H1 (cell line): ENCODE data around the gene MREG. TPM values are rescaled to one million over a fixed set of nuclear protein-coding genes. Genes with fewer than 3 reads are reported as not detected.

Source experiments
- JUN ChIP-seq: IDR thresholded peaks from 2 replicates; pipeline ENCODE4 v1.6.1; 2011; ENCODE audit warnings: low read depth, mild to moderate bottlenecking, improper control_type of control experiment, low read length
- SIX5 ChIP-seq: IDR thresholded peaks from 2 replicates; pipeline ENCODE4 v1.6.1; 2011; ENCODE audit warnings: mild to moderate bottlenecking, low read depth, low read length
- TAF7 ChIP-seq: optimal IDR thresholded peaks from 2 replicates; pipeline ENCODE3; 2011; ENCODE audit warnings: low read depth, mild to moderate bottlenecking, inconsistent platforms, low read length, moderate library complexity, borderline replicate concordance
- polyA plus RNA-seq, 7 experiments: library from polyadenylated mRNA; depleted of rRNA in 3 of 7; stranded (reverse) in 5 of 7; unstranded in 2 of 7; fragments of >200 nt in 5 of 7; fragments of 200-250 nt in 2 of 7; gene quantifications; 1 replicate in 5 of 7; 2 replicates in 1 of 7; 4 replicates in 1 of 7; pipeline versions ENCODE4 v1.2.1 to v1.2.3, GENCODE V29; 2011 to 2013; ENCODE audit warnings: missing spikeins in 2 of 7, mixed read lengths in 2 of 7
- total RNA-seq: library from RNA; stranded (reverse); fragmentation: NEBNext Ultra II Directional; extraction: Animal tissue kit (Norgen Biotek cat#: 25700); gene quantifications from 2 replicates; pipeline ENCODE4 v1.2.1, GENCODE V29; 2021

Gene MREG
- total and polyA plus RNA-seq, 2 of the 8 experiments (the other 6 are each of a cell fraction or from before 2014, with no cell fraction given), result 7.5 to 31.9 TPM

- TF ChIP-seq TAF7 (no peak), SIX5 (no peak), JUN (no peak)
Observed at GRCh38 chr2:215970425-215970824, 42.9 kb downstream of the MREG start (continued).
